Type B pancreatic cell (in vitro differentiated cells): Measurements from ENCODE around the gene LRRC26. TPM values are rescaled to one million over a fixed set of nuclear protein-coding genes. Genes with fewer than 3 reads are reported as not detected.

ENCODE experiments used
- DNase-seq: peaks from one replicate; pipeline ENCODE4 v3.0.0; 2021; ENCODE audit warnings: mixed read lengths; ENCODE audit not compliant: unreplicated experiment; ENCODE audit errors: extremely low spot score
- H3K27ac Mint-ChIP-seq: 2 replicates; pipeline ENCODE4 v1.8.0; 2021; ENCODE audit warnings: mild to moderate bottlenecking, mixed read lengths
- H3K27me3 Mint-ChIP-seq: 2 replicates; pipeline ENCODE4 v1.8.0; 2021; ENCODE audit warnings: mixed read lengths
- H3K36me3 Mint-ChIP-seq: 2 replicates; pipeline ENCODE4 v1.8.0; 2021; ENCODE audit warnings: mixed read lengths
- H3K4me1 Mint-ChIP-seq: one replicate; pipeline ENCODE4 v1.8.0; 2021; ENCODE audit warnings: mixed read lengths; ENCODE audit not compliant: unreplicated experiment
- H3K4me3 Mint-ChIP-seq: 2 replicates; pipeline ENCODE4 v1.8.0; 2021; ENCODE audit warnings: mild to moderate bottlenecking, mixed read lengths
- H3K9me3 Mint-ChIP-seq: 2 replicates; pipeline ENCODE4 v1.8.0; 2021; ENCODE audit warnings: mixed read lengths
- total RNA-seq: library from RNA; stranded (reverse); gene quantifications from 2 replicates; pipeline ENCODE4 v1.2.1, GENCODE V29; 2021; ENCODE audit warnings: low replicate concordance
- TF ChIP-seq, protein P1 (sequence below): fragments of 200-600 bp; sonication (generic); conservative IDR thresholded peaks from 2 replicates; pipeline ENCODE4 v1.5.0; 2021; ENCODE audit warnings: antibody characterized with exemption, mild to moderate bottlenecking

Gene LRRC26
- total RNA-seq, 1 donor from 2014 or later, result 0.77 TPM

DNA sequence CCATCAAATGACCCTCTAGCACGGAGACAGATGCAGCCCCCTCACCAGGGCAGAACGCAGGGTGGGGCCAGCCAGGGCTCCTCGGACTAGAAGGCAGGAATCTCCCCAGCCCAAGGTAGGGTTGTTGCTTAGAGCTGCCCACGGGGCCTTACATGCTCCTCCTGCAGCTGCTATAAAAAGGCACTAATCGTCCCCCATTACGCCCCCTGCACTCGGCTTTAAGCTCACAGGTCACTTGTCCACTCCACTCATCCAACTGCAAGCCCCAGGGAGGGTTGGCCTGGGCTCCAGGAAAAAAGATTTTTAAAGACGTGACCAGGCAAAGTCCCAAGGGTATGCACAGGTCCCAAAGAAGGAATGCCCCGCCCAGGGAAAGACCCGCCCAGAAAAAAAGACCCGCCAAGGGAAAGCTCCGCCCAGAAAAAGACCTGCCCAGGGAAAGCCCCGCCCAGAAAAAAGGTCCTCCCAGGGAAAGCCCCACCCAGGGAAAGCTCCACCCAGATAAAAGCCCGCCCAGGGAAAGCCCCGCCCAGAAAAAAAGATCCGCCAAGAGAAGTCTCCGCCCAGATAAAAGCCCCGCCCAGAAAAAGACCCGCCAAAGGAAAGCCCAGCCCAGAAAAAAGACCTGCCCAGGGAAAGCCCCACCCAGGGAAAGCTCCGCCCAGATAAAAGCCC, 19.8 kb downstream of the LRRC26 start:
- H3K27me3 Mint-ChIP-seq, result peaks cover 19% of the 10 kb centered on the region
- H3K9me3 Mint-ChIP-seq, result no peaks in the 10 kb centered on the region
- H3K4me3 Mint-ChIP-seq, result no peak overlapping the region
- H3K4me1 Mint-ChIP-seq, result no peaks in the 10 kb centered on the region
- no peaks in the 10 kb centered on the region for H3K36me3 Mint-ChIP-seq
- no peak overlapping the region for H3K27ac Mint-ChIP-seq
- TF ChIP-seq, protein P1, sequence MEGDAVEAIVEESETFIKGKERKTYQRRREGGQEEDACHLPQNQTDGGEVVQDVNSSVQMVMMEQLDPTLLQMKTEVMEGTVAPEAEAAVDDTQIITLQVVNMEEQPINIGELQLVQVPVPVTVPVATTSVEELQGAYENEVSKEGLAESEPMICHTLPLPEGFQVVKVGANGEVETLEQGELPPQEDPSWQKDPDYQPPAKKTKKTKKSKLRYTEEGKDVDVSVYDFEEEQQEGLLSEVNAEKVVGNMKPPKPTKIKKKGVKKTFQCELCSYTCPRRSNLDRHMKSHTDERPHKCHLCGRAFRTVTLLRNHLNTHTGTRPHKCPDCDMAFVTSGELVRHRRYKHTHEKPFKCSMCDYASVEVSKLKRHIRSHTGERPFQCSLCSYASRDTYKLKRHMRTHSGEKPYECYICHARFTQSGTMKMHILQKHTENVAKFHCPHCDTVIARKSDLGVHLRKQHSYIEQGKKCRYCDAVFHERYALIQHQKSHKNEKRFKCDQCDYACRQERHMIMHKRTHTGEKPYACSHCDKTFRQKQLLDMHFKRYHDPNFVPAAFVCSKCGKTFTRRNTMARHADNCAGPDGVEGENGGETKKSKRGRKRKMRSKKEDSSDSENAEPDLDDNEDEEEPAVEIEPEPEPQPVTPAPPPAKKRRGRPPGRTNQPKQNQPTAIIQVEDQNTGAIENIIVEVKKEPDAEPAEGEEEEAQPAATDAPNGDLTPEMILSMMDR, result no peak
- no peak for DNase-seq

- Mint-ChIP-seq H3K36me3 (no peaks in the 10 kb centered on the region), H3K27ac (no peak overlapping the region), H3K9me3 (no peaks in the 10 kb centered on the region), H3K27me3 (peaks cover 13% of the 10 kb centered on the region), H3K4me3 (no peak overlapping the region), H3K4me1 (no peaks in the 10 kb centered on the region)
- TF ChIP-seq, protein P1, result no peak
- DNase-seq, result no peak
Observed at GRCh38 chr9:137149363-137149762, 20.5 kb downstream of the LRRC26 start.

DNA sequence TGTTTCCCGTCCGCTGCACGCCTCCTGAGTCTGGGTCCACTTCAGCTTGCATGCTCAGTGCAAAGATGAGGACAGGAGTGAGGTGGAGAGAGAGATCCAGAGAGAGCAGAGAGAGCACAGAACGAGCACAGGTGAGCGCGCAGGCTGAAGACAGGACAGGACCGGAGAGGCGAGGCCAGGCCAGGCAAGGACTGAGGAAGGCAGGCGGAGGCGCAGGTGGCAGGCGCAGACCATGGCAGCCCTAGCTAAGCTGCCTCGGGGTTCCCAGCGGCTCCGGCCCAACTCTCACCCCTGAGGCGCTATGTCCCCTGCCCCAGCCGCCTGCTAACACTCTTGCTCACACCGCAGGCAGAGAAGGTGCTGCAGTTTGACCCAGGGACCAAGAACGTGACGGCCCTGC, 21.2 kb downstream of the LRRC26 start:
- Mint-ChIP-seq H3K27ac (no peak overlapping the region), H3K9me3 (no peaks in the 10 kb centered on the region), H3K36me3 (no peaks in the 10 kb centered on the region), H3K27me3 (peaks cover 19% of the 10 kb centered on the region), H3K4me3 (no peak overlapping the region), H3K4me1 (no peaks in the 10 kb centered on the region)
- TF ChIP-seq, protein P1, result no peak
- no peak for DNase-seq

DNA sequence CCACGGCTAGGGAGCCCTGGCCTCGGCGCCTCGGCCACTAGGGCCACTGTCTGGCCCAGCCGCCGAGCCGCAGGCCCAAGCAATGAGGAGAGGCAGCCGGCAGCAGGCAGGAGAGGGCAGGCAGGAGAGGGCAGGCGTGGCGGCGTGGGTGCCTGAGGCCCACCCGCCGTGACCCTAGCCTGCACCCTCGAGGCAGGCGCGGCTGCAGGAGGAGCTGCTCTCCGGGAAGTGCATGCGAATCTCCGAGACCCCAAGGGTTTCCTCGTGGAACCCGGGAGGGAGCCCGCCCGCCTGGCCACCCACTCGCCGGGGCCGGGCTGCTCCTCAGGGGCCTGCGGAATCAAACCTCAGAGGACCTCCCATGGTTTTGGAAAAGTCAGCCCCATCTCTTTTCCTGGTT, 21.6 kb downstream of the LRRC26 start:
- TF ChIP-seq, protein P1, result no peak
- H3K36me3 Mint-ChIP-seq, result no peaks in the 10 kb centered on the region
- no peak overlapping the region for H3K27ac Mint-ChIP-seq
- H3K4me1 Mint-ChIP-seq, result no peaks in the 10 kb centered on the region
- no peaks in the 10 kb centered on the region for H3K9me3 Mint-ChIP-seq
- H3K4me3 Mint-ChIP-seq, result no peak overlapping the region
- DNase-seq, result no peak
- H3K27me3 Mint-ChIP-seq, result peaks cover 24% of the 10 kb centered on the region

DNA sequence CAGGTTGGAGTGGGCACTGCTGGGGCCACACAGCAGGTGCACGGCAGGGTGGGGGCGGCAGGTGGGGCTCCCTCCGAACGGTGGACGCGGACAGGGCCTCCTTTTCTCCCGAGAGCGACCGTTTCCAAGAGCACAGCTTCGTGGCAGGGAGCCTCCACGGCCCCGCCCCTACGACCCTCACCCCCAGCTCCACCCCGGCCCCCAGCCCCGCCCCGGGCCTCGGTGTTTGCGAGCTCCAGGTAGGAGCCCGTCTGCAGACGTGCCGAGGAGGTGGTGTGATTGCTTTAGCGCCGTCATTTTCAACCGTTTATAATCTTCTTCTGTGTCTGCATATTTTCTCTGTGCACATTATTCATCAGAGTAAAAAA, 22.1 kb downstream of the LRRC26 start:
- TF ChIP-seq, protein P1, result no peak
- H3K9me3 Mint-ChIP-seq, result no peaks in the 10 kb centered on the region
- no peaks in the 10 kb centered on the region for H3K4me1 Mint-ChIP-seq
- H3K27me3 Mint-ChIP-seq, result peaks cover 25% of the 10 kb centered on the region
- H3K4me3 Mint-ChIP-seq, result no peak overlapping the region
- no peak overlapping the region for H3K27ac Mint-ChIP-seq
- no peak for DNase-seq
- no peaks in the 10 kb centered on the region for H3K36me3 Mint-ChIP-seq
